Esophagus squamous epithelium (tissue), 4 donors: ENCODE data around the gene IGFL4.

Experiments used
- CTCF ChIP-seq, 6 experiments: fragments of 450-650 bp in 4 of 6; fragments of 200-600 bp in 2 of 6; sonication (generic) in 2 of 6; IDR thresholded peaks; one replicate each; pipeline ENCODE4 v1.5.1; 2016 to 2019; ENCODE audit warnings: antibody characterized with exemption in 6 of 6, mild to moderate bottlenecking in 4 of 6, moderate library complexity in 4 of 6
- POLR2A ChIP-seq, 4 donors: fragments of 450-650 bp; IDR thresholded peaks; one replicate each; pipeline ENCODE4 v1.6.1; 2017; ENCODE audit warnings: antibody characterized with exemption in 4 of 4, mild to moderate bottlenecking in 4 of 4, moderate library complexity in 3 of 4

DNA sequence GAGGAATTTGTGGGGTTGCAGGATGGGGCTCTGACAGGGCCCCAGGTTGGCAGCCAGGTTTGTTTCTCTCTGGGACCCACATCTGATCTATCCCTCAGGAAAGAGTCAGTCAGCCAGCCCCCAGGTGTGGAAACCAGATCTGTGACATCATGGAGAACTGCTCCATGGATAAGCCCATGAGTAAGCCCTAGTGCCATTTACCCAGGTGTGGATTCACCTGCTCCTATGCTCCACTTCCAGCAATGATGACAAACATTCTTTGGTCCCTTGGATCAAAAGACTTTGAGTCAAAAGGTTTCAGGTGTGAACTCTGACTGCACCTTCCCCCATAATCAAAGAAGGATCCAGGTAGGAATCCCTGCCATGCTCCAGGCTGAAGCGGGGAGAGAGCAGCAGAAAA, 26.9 kb upstream of the IGFL4 start:
- TF ChIP-seq POLR2A (IDR thresholded peaks at IDR 0.05) (no peak), CTCF (IDR thresholded peaks at IDR 0.05) (no peak)
